WTC11 (cell line): ENCODE data around the gene SEMA4G.

Experiments used
- NR2C2 ChIP-seq: sonication (generic); formaldehyde crosslinking; IDR thresholded peaks from 2 replicates; pipeline ENCODE4 v1.8.0; 2022; ENCODE audit warnings: mild to moderate bottlenecking, missing genetic modification reagents
- SP1 ChIP-seq: sonication (generic); formaldehyde crosslinking; conservative IDR thresholded peaks from 2 replicates; pipeline ENCODE4 v1.8.1; 2022; ENCODE audit warnings: missing genetic modification reagents
- TF ChIP-seq, protein P1 (sequence below): fragments of 200-600 bp; IDR thresholded peaks from 2 replicates; pipeline ENCODE4 v1.8.0; 2022; ENCODE audit warnings: antibody characterized with exemption

DNA sequence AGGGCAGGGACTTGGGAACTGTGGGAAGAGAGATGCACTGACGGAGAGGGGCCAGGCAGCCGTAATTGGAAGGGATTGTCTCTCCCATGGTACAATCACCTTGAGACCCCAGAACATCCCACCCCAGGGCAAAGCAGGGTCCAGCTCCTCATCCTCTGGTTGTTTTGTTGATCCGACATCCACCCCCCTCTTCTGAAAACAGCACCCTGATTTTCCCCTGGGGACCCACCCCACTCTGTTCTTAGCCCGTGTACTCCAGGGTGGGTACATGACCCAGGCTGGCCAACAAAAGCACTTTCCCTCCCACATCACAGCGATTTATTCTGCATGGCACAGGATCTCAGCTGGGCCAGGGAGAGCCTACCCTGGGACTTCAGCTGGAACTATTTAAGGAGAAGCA is 47.5 kb downstream of the SEMA4G start:
- TF ChIP-seq, protein P1, sequence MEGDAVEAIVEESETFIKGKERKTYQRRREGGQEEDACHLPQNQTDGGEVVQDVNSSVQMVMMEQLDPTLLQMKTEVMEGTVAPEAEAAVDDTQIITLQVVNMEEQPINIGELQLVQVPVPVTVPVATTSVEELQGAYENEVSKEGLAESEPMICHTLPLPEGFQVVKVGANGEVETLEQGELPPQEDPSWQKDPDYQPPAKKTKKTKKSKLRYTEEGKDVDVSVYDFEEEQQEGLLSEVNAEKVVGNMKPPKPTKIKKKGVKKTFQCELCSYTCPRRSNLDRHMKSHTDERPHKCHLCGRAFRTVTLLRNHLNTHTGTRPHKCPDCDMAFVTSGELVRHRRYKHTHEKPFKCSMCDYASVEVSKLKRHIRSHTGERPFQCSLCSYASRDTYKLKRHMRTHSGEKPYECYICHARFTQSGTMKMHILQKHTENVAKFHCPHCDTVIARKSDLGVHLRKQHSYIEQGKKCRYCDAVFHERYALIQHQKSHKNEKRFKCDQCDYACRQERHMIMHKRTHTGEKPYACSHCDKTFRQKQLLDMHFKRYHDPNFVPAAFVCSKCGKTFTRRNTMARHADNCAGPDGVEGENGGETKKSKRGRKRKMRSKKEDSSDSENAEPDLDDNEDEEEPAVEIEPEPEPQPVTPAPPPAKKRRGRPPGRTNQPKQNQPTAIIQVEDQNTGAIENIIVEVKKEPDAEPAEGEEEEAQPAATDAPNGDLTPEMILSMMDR, result no peak
- TF ChIP-seq NR2C2 (CRISPR knock-in tag) (no peak), SP1 (CRISPR knock-in tag) (no peak)
